ENCODE results near the gene C5orf15.
"Not testable (repeated sequence)": the region's sequence is repeated elsewhere in the genome, so short reads cannot be mapped to it uniquely, and the experiment has no call there.

The C5orf15 gene

GRCh38 chr5:133959643-133960042 is 8.8 kb downstream of the C5orf15 start:
- no peak for DNase-seq

- no peak for DNase-seq
Measured at GRCh38 chr5:133957591-133957990, 10.8 kb downstream of the C5orf15 start.

GRCh38 chr5:133957080-133957479 is 11.3 kb downstream of the C5orf15 start:
- DNase-seq, result no peak

- DNase-seq, result not testable (repeated sequence)
Measured at GRCh38 chr5:133956196-133956595, 12.2 kb downstream of the C5orf15 start.

GRCh38 chr5:133953568-133954145 is 14.8 kb downstream of the C5orf15 start:
- DNase-seq, result no peak

GRCh38 chr5:133952729-133953567 is 15.5 kb downstream of the C5orf15 start:
- peak; percentile 65 for DNase-seq

- no peak for DNase-seq
Measured at GRCh38 chr5:133950821-133951612, 17.4 kb downstream of the C5orf15 start.

GRCh38 chr5:133948721-133949120 is 19.7 kb downstream of the C5orf15 start:
- no peak for DNase-seq

GRCh38 chr5:133947431-133947841 is 21.0 kb downstream of the C5orf15 start:
- no peak for DNase-seq

- no peak for DNase-seq
Measured at GRCh38 chr5:133945568-133945967, 22.9 kb downstream of the C5orf15 start.

GRCh38 chr5:133944263-133945185 is 23.9 kb downstream of the C5orf15 start:
- DNase-seq, result peak; percentile 77

GRCh38 chr5:133943475-133943817 is 25.0 kb downstream of the C5orf15 start:
- no peak for DNase-seq

GRCh38 chr5:133942614-133943474 is 25.6 kb downstream of the C5orf15 start:
- no peak for DNase-seq

GRCh38 chr5:133941456-133942196 is 26.8 kb downstream of the C5orf15 start:
- DNase-seq, result peak; percentile 37

- no peak for DNase-seq
Measured at GRCh38 chr5:133939668-133940067, 28.8 kb downstream of the C5orf15 start.

- DNase-seq, result no peak
Measured at GRCh38 chr5:133938929-133939328, 29.5 kb downstream of the C5orf15 start.

GRCh38 chr5:133938039-133938821 is 30.2 kb downstream of the C5orf15 start:
- DNase-seq, result peak; percentile 46

GRCh38 chr5:133937628-133938027 is 30.8 kb downstream of the C5orf15 start:
- DNase-seq, result peak; percentile 24

GRCh38 chr5:133936651-133937015 is 31.8 kb downstream of the C5orf15 start:
- peak; percentile 37 for DNase-seq
